ENCODE measurements around the gene HOXD8. TPM values are rescaled to one million over a fixed set of nuclear protein-coding genes. Genes with fewer than 3 reads are reported as not detected.

The HOXD8 gene
- total and polyA plus RNA-seq, 3 donors from 2014 or later = 36.6 to 41.2 (median 39.8) TPM

DNA sequence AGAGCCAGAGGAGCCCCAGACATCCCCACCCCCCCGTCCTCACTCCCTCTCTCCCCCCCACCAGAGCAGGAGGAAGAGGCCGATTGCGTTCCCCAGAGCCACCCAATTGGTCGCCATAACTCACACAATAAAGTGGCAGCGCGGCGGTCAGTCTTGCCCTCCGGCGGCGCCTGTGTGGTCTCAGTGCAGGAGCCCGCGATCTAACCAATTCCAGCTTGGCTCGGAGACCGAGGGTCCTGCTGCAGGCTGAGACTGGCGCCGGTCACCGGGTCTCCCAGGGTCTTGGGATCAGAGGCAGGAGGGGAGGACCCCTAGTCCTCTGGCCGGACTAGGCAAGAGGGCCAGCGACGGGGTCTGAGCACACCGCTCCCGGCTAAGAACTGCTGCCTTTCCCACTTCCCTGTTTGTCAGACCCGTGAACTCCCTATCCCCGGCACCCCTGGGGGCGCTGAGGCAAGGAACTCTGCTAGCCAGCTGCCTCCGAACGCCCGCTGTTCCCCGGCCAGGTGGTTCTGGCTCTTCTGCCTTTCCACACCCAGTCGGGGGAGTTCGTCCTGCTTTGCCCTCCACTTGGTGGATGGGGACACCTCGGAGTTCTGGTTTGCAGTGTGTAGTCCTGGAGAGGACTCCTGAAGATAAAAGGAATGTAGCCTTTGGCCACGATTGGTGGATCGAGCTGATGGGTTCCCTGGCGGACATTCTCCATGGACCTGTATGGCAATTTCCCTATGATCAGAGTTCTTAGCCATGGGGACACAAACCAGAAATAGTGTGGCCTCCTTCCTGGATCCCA, 30.9 kb upstream of the HOXD8 start:
- Histone ChIP-seq H3K27ac (no peak overlapping the region), H3K36me3 (ENCODE audit: low read depth, missing control alignments) (no peaks in the 10 kb centered on the region), H3K4me3 (no peak overlapping the region), H3K9me3 (no peaks in the 10 kb centered on the region), H3K27me3 (peaks cover 11% of the 10 kb centered on the region), H3K4me1 (peaks cover 9% of the 10 kb centered on the region)
- DNase-seq = no peak
- TF ChIP-seq, protein P1, sequence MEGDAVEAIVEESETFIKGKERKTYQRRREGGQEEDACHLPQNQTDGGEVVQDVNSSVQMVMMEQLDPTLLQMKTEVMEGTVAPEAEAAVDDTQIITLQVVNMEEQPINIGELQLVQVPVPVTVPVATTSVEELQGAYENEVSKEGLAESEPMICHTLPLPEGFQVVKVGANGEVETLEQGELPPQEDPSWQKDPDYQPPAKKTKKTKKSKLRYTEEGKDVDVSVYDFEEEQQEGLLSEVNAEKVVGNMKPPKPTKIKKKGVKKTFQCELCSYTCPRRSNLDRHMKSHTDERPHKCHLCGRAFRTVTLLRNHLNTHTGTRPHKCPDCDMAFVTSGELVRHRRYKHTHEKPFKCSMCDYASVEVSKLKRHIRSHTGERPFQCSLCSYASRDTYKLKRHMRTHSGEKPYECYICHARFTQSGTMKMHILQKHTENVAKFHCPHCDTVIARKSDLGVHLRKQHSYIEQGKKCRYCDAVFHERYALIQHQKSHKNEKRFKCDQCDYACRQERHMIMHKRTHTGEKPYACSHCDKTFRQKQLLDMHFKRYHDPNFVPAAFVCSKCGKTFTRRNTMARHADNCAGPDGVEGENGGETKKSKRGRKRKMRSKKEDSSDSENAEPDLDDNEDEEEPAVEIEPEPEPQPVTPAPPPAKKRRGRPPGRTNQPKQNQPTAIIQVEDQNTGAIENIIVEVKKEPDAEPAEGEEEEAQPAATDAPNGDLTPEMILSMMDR (IDR thresholded peaks at IDR 0.05) = no peak
- TF ChIP-seq POLR2A (IDR thresholded peaks at IDR 0.05) = no peak
- intact Hi-C loops (cut with DNase I; ENCODE audit: low total_unique reads) = no loop called here
- 8 to 13% methylated on average over 11 to 35 of the region's 35 CpGs for WGBS, 2 donors

DNA sequence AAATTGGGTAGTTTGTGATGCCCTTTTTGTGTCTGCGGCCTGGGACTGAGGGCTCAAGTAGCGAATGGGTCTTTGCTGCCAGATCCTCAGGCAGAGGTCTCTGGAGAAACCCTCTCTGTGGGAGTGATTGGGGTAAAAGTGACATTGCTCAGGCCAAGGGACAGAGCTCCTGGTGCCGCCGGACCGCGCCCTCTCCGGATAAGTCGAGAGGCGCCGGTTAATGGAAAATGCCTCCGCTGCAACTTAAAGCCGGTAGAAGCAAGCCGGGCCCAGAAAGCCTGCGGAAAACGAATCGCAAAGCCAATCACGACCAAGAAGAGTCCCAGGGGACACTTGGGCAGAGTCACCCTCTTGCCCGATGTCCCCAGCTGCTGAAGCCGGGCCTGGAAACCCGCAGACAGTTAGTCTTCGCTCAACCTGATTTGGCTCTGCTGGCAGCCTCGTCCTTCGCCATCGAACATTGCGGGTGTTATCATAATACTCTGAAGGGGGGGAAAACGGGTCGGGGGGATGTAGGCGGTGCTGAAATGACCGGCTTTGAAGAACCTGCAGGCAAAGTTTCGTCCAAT, 30.3 kb upstream of the HOXD8 start:
- no peaks in the 10 kb centered on the region for H3K9me3 ChIP-seq
- no peaks in the 10 kb centered on the region for H3K36me3 ChIP-seq (ENCODE audit: low read depth, missing control alignments)
- intact Hi-C loops (cut with DNase I; ENCODE audit: low total_unique reads) = no loop called here
- 7 to 11% methylated on average over 28 to 30 of the region's 30 CpGs for WGBS, 2 donors
- H3K27ac ChIP-seq = no peak overlapping the region
- peaks cover 11% of the 10 kb centered on the region for H3K4me1 ChIP-seq
- TF ChIP-seq, protein P1 (IDR thresholded peaks at IDR 0.05) = no peak
- no peak for TF ChIP-seq POLR2A (IDR thresholded peaks at IDR 0.05)
- no peak overlapping the region for H3K4me3 ChIP-seq
- no peak for DNase-seq
- H3K27me3 ChIP-seq = peaks cover 11% of the 10 kb centered on the region

- WGBS, 2 donors = 6% methylated on average over 17 to 61 of the region's 70 CpGs
- peaks cover 13% of the 10 kb centered on the region for H3K4me1 ChIP-seq
Measured at GRCh38 chr2:176099728-176100546, 29.6 kb upstream of the HOXD8 start, which contains the start of gene HOXD12. HOXD12 (plus strand) TSS chr2:176099795; CDS start chr2:176099802, 7 bp downstream.

GRCh38 chr2:176100547-176101140, 28.9 kb upstream of the HOXD8 start:
- Histone ChIP-seq H3K4me3 (no peak overlapping the region), H3K27me3 (peaks cover 11% of the 10 kb centered on the region), H3K27ac (no peak overlapping the region), H3K4me1 (peaks cover 13% of the 10 kb centered on the region), H3K9me3 (no peaks in the 10 kb centered on the region), H3K36me3 (ENCODE audit: low read depth, missing control alignments) (no peaks in the 10 kb centered on the region)
- 14 to 28% methylated on average over 22 to 28 of the region's 28 CpGs for WGBS, 2 donors
- no peak for DNase-seq
- TF ChIP-seq POLR2A (IDR thresholded peaks at IDR 0.05) = no peak
- TF ChIP-seq, protein P1 (IDR thresholded peaks at IDR 0.05) = no peak
- intact Hi-C loops (cut with DNase I; ENCODE audit: low total_unique reads) = no loop called here

More at GRCh38 chr2:176099728-176100546, 29.6 kb upstream of the HOXD8 start, which contains the start of gene HOXD12:
- intact Hi-C loops (cut with DNase I; ENCODE audit: low total_unique reads) = no loop called here
- no peak within 1 kb of the TSS for H3K27ac ChIP-seq
- no peak for TF ChIP-seq POLR2A (IDR thresholded peaks at IDR 0.05)
- TF ChIP-seq, protein P1 (IDR thresholded peaks at IDR 0.05) = no peak
- no peaks in the 10 kb centered on the region for H3K9me3 ChIP-seq
- no peaks in the 10 kb centered on the region for H3K36me3 ChIP-seq (ENCODE audit: low read depth, missing control alignments)
- peaks cover 11% of the 10 kb centered on the region for H3K27me3 ChIP-seq
- DNase-seq = no peak
- no peak within 1 kb of the TSS for H3K4me3 ChIP-seq

Data from testis (tissue), 3 donors.